Activated T-helper 2 cell treated with anti-CD3 and anti-CD28 coated beads, Interferon-gamma antibody, Interleukin-2, Interleukin-4, amounts not matched to agents 10 μg/mL and 5 μg/mL and 100 μg/mL, durations not matched to agents 14 hours and 24 hours and 36 hours (primary cell): Measurements from ENCODE around the gene CD4. TPM values are rescaled to one million over a fixed set of nuclear protein-coding genes. Genes with fewer than 3 reads are reported as not detected.

Source experiments
- DNase-seq: peaks from one replicate; pipeline ENCODE4 v3.0.0; 2021; ENCODE audit warnings: low spot score
- H3K27ac Mint-ChIP-seq: one replicate; pipeline ENCODE4 v1.8.0; 2021; ENCODE audit warnings: mixed read lengths
- H3K27me3 Mint-ChIP-seq: one replicate; pipeline ENCODE4 v1.8.0; 2021; ENCODE audit warnings: low read depth, mixed read lengths
- H3K36me3 Mint-ChIP-seq: one replicate; pipeline ENCODE4 v1.8.0; 2021; ENCODE audit warnings: low read depth, mixed read lengths
- H3K4me1 Mint-ChIP-seq: one replicate; pipeline ENCODE4 v1.8.0; 2021; ENCODE audit warnings: low read depth, mixed read lengths
- H3K4me3 Mint-ChIP-seq: one replicate; pipeline ENCODE4 v1.8.0; 2021; ENCODE audit warnings: low read depth, mild to moderate bottlenecking, moderate library complexity, mixed read lengths
- H3K9me3 Mint-ChIP-seq: one replicate; pipeline ENCODE4 v1.8.0; 2021; ENCODE audit warnings: mixed read lengths
- intact Hi-C: fragments of 100-400 bp; cut with micrococcal nuclease; formaldehyde crosslinking; loops from one replicate; pipeline ENCODE4 v1.15.1; 2023
- total RNA-seq: library from RNA; stranded (reverse); gene quantifications from 2 replicates; pipeline ENCODE4 v1.2.3, GENCODE V29; 2022

Gene CD4
- total RNA-seq, 1 donor from 2014 or later, result 368 TPM

- H3K4me3 Mint-ChIP-seq, result no peak overlapping the region
- no peak for DNase-seq
- intact Hi-C loops, result loop anchor here (5.0 kb wide), 2 partner anchors 108 to 177 kb away; partner anchors contain the start of gene CHD4
- peaks cover 65% of the 10 kb centered on the region for H3K4me1 Mint-ChIP-seq
- H3K36me3 Mint-ChIP-seq, result peaks cover 5% of the 10 kb centered on the region
- H3K27ac Mint-ChIP-seq, result peak overlapping the region; percentile 49
- H3K9me3 Mint-ChIP-seq, result no peaks in the 10 kb centered on the region
- H3K27me3 Mint-ChIP-seq, result no peaks in the 10 kb centered on the region
These were observed 4.6 kb upstream of the CD4 start for GRCh38 chr12:6784761-6785160.

- no peak for DNase-seq
- Mint-ChIP-seq H3K36me3 (peaks cover 19% of the 10 kb centered on the region), H3K4me3 (peak overlapping the region; percentile 43), H3K27me3 (no peaks in the 10 kb centered on the region), H3K27ac (peak overlapping the region; percentile 84), H3K9me3 (no peaks in the 10 kb centered on the region), H3K4me1 (peaks cover 58% of the 10 kb centered on the region)
- intact Hi-C loops, result loop anchor here (5.0 kb wide), 1 partner anchor 106 kb away; no protein-coding TSS in a partner anchor
These were observed 2.8 kb upstream of the CD4 start for GRCh38 chr12:6786416-6787094.

GRCh38 chr12:6787309-6787708, 2.0 kb upstream of the CD4 start:
- no peaks in the 10 kb centered on the region for H3K9me3 Mint-ChIP-seq
- no peak overlapping the region for H3K4me3 Mint-ChIP-seq
- no peak for DNase-seq
- H3K27ac Mint-ChIP-seq, result no peak overlapping the region
- peaks cover 26% of the 10 kb centered on the region for H3K36me3 Mint-ChIP-seq
- no peaks in the 10 kb centered on the region for H3K27me3 Mint-ChIP-seq
- intact Hi-C loops, result loop anchor here (5.0 kb wide), 1 partner anchor 105 kb away; no protein-coding TSS in a partner anchor
- peaks cover 61% of the 10 kb centered on the region for H3K4me1 Mint-ChIP-seq

- Mint-ChIP-seq H3K4me1 (peaks cover 51% of the 10 kb centered on the region), H3K36me3 (peaks cover 57% of the 10 kb centered on the region), H3K27me3 (no peaks in the 10 kb centered on the region), H3K4me3 (peak overlapping the region; percentile 99), H3K27ac (peak overlapping the region; percentile 94), H3K9me3 (no peaks in the 10 kb centered on the region)
- no peak for DNase-seq
- intact Hi-C loops, result loop anchor here (2.0 to 5.0 kb wide), 4 partner anchors 37 to 103 kb away; partner anchors contain the start of genes COPS7A, P3H3, USP5 and ZNF384
These were observed 1.3 kb downstream of the CD4 start for GRCh38 chr12:6790496-6791150.

DNA sequence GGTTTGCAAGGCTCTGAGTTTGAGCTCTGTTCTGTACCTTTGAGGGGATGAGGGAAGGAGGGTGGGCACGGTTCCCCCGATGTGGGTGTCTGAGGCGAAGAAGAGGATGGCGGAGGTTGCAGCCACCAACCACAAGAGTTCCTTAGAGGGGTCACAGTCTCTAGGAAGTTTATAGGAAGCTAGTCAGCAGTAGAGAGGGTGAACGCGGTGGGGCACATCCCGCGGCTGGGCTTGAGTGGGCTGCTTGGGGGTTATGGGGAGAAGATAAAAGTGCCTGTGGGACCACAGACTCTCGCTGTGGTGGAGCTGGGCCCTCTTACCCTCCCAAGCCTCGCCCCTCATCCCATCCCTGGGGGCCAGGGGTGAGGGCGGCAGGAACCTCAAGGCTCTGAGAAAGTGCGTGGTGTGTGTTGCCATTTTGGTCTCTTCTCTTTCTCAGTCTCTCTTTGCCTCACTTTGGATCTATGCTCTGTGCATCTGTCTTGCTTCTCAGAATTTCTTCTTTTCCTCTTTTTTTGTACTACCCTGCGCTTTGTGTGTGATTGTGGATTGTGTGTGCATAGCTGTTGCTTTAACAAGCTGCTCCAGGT, 2.7 kb downstream of the CD4 start:
- peaks cover 71% of the 10 kb centered on the region for H3K36me3 Mint-ChIP-seq
- H3K9me3 Mint-ChIP-seq, result no peaks in the 10 kb centered on the region
- H3K27ac Mint-ChIP-seq, result peak overlapping the region; percentile 95
- intact Hi-C loops, result loop anchor here (1.0 to 5.0 kb wide), 5 partner anchors 35 to 105 kb away; partner anchors contain the start of genes COPS7A, MLF2, P3H3 and USP5
- no peaks in the 10 kb centered on the region for H3K27me3 Mint-ChIP-seq
- DNase-seq, result no peak
- H3K4me3 Mint-ChIP-seq, result peak overlapping the region; percentile 99
- H3K4me1 Mint-ChIP-seq, result peaks cover 52% of the 10 kb centered on the region

DNA sequence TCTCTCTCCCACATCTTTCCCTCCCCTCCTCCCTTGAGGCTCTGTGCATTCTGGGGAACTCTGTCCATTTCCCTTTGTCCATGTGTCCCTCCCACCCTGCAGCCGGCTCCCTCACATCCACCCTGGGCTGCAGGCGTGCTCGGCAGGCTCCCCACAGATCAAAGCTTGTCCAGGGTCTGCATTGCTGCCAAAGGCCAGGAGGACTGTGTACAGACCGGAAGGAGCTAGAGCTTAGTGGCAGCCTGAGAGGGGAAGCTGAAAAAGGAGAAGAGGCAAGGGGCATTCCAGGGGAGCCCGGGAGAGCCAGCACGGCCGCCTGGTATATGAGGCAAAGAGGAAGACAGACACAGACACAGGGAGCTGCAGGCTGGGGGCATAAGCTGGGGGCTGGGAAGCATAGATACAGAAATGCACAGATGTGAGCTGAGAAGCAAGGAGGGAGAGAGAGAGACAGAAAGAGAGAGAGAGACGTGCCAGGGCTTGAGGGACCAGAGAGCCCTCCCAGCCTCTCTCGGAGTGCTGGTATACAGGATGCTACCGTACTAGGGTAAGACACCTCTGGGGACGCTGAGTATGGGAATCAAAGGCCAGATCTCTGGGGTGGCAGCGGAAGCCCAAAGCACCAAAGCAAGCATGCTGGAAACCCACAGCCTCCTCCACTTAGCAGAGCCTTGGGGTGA, 3.3 kb downstream of the CD4 start:
- intact Hi-C loops, result loop anchor here (1.0 to 5.0 kb wide), 3 partner anchors 35 to 105 kb away; partner anchors contain the start of genes MLF2, P3H3 and ZNF384
- H3K4me1 Mint-ChIP-seq, result peaks cover 53% of the 10 kb centered on the region
- peaks cover 78% of the 10 kb centered on the region for H3K36me3 Mint-ChIP-seq
- H3K4me3 Mint-ChIP-seq, result peak overlapping the region; percentile 99
- H3K9me3 Mint-ChIP-seq, result no peaks in the 10 kb centered on the region
- DNase-seq, result peak; percentile 49
- H3K27ac Mint-ChIP-seq, result peak overlapping the region; percentile 95
- H3K27me3 Mint-ChIP-seq, result no peaks in the 10 kb centered on the region

GRCh38 chr12:6795088-6795487, 5.8 kb downstream of the CD4 start:
- DNase-seq, result no peak
- peaks cover 94% of the 10 kb centered on the region for H3K36me3 Mint-ChIP-seq
- peaks cover 53% of the 10 kb centered on the region for H3K4me1 Mint-ChIP-seq
- H3K27ac Mint-ChIP-seq, result peak overlapping the region; percentile 46
- intact Hi-C loops, result no loop called here
- no peaks in the 10 kb centered on the region for H3K9me3 Mint-ChIP-seq
- no peaks in the 10 kb centered on the region for H3K27me3 Mint-ChIP-seq
- H3K4me3 Mint-ChIP-seq, result peak overlapping the region; percentile 26

DNA sequence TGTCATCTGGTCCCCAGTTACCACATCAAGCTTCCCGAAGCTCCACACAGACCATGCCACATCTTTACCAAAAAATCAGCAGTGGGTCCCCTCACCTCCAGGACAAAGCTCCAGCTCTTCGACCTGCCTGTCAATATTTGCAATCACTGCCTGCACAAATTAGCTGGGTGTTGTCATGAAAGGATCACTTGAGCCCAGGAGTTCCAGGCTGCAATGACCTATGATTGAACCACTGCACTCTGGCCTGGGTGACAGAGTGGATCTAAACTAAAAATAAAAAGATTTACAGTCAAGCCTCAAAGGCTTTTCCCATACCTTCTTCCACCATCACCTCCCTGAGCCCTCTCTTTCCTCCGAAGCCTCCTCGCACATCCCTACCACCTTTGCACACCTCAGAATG, 7.2 kb downstream of the CD4 start:
- intact Hi-C loops, result no loop called here
- Mint-ChIP-seq H3K4me3 (no peak overlapping the region), H3K9me3 (no peaks in the 10 kb centered on the region), H3K4me1 (peaks cover 50% of the 10 kb centered on the region), H3K27me3 (no peaks in the 10 kb centered on the region), H3K36me3 (peaks cover 83% of the 10 kb centered on the region), H3K27ac (peak overlapping the region; percentile 3)
- no peak for DNase-seq

DNA sequence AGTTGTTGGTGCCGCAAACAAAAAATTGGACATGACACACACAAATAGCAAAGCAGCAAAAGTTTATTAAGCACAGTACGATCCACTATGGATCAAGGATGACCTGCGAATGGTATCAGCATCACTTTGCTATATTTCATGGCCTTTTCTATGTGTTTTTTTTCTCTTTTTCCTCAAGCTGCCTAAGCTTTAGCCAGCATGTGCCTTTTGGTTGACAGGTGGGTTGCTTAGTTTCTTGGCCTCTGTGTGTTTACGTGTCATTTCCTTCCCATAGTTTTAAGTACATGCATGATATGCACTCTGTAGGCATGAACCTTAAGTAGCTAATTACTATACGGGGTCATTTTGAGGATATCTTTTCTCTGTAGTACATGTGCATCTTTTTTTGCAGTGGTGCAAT, 9.8 kb downstream of the CD4 start:
- Mint-ChIP-seq H3K9me3 (no peaks in the 10 kb centered on the region), H3K4me1 (peaks cover 31% of the 10 kb centered on the region), H3K27me3 (no peaks in the 10 kb centered on the region), H3K36me3 (peaks cover 80% of the 10 kb centered on the region), H3K27ac (no peak overlapping the region), H3K4me3 (no peak overlapping the region)
- no peak for DNase-seq
- intact Hi-C loops, result no loop called here

DNA sequence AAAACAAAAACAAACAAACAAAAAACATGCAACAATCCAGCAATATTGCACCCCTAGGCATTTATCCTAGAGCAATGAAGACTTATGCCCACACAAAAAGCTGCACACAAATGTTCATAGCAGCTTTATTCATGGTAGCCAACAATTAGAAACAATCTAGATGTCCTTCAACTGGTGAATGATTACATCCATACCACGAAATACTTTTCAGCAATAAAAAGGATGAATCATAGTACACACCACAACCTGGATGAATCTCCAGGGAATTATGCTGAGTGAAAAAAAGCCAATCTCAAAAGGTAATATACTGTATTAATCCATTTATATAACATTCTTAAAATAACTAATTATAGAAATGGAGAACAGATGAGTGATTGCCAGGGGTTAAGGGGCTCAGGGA, 17.8 kb downstream of the CD4 start:
- Mint-ChIP-seq H3K9me3 (no peaks in the 10 kb centered on the region), H3K36me3 (peaks cover 69% of the 10 kb centered on the region), H3K4me3 (no peak overlapping the region), H3K4me1 (peaks cover 8% of the 10 kb centered on the region), H3K27ac (no peak overlapping the region), H3K27me3 (no peaks in the 10 kb centered on the region)
- intact Hi-C loops, result no loop called here
- DNase-seq, result no peak

GRCh38 chr12:6809056-6809455, 19.7 kb downstream of the CD4 start:
- intact Hi-C loops, result no loop called here
- Mint-ChIP-seq H3K9me3 (no peaks in the 10 kb centered on the region), H3K27ac (no peak overlapping the region), H3K4me3 (no peak overlapping the region), H3K36me3 (peaks cover 65% of the 10 kb centered on the region), H3K4me1 (peaks cover 8% of the 10 kb centered on the region), H3K27me3 (no peaks in the 10 kb centered on the region)
- DNase-seq, result no peak

DNA sequence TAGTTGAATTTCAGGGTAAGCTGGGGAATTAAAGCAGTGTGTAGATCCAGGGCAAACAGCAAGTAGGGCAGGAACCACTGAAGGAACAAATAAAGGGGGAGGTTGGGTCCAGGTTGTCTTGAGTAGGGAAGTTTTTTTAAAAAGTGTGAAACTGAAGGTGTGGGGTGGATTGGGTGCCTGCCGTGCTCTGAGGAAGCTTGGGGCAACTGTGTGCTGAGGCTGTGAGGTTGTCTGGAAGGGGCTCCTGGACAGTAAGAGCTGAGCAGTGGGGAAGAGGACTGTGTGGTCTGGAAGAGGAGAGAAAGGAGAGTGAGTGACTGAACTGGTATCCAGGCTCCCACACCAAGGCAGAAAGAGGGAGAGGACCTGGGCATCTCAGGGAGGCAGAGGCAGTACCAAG, 21.4 kb downstream of the CD4 start:
- peaks cover 8% of the 10 kb centered on the region for H3K4me1 Mint-ChIP-seq
- no peak for DNase-seq
- intact Hi-C loops, result no loop called here
- H3K27ac Mint-ChIP-seq, result peak overlapping the region; percentile 72
- H3K27me3 Mint-ChIP-seq, result no peaks in the 10 kb centered on the region
- H3K36me3 Mint-ChIP-seq, result peaks cover 70% of the 10 kb centered on the region
- H3K4me3 Mint-ChIP-seq, result no peak overlapping the region
- H3K9me3 Mint-ChIP-seq, result no peaks in the 10 kb centered on the region
